SH-SY5Y (cell line): ENCODE results near the gene PDGFD.

ENCODE experiments used
- GATA2 ChIP-seq: IDR thresholded peaks from 2 replicates; pipeline ENCODE4 v1.6.1; 2011; ENCODE audit warnings: mild to moderate bottlenecking, low read depth, low read length
- GATA3 ChIP-seq: IDR thresholded peaks from 2 replicates; pipeline ENCODE4 v1.6.1; 2011; ENCODE audit warnings: low read depth, mild to moderate bottlenecking, low read length, moderate library complexity

DNA sequence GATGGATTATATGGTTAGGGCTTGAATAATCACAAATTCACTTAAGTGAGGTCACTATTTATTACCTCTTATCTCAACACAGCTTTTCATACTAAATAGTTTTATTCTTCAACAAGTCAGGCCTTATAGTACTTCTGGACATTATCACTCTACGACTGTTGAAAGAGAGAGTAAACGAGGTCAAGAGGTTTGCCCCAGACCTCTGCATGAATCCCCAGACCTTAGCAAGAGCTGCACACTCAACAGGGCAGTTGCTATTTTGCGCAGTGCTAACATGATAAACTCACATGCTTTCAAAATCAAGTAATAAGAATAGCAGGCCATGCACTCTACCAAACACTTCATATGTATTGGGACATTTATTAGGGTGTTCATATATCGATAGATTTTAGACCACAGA, 67.0 kb downstream of the PDGFD start:
- TF ChIP-seq GATA2 (no peak), GATA3 (no peak)
